Measurements from ENCODE around the gene COA3. TPM values are rescaled to one million over a fixed set of nuclear protein-coding genes. Genes with fewer than 3 reads are reported as not detected.
"Not testable (repeated sequence)": the region's sequence is repeated elsewhere in the genome, so short reads cannot be mapped to it uniquely, and the experiment has no call there.

Gene COA3
- total RNA-seq, 1 experiment from 2014 or later = 48.8 TPM

- no peaks in the 10 kb centered on the region for H3K36me3 ChIP-seq (ENCODE audit: control insufficient read depth, insufficient read depth, low read length)
- TF ChIP-seq POLR2AphosphoS5 (IDR thresholded peaks at IDR 0.05; ENCODE audit: low read depth, low read length) (no peak), REST (IDR thresholded peaks at IDR 0.05; ENCODE audit: insufficient read depth in 1 of 2, low read depth in 2 of 2, low read length in 1 of 2) (no peak), SIN3A (IDR thresholded peaks at IDR 0.05; ENCODE audit: borderline replicate concordance, insufficient read depth, low read depth, low read length) (no peak), TCF7L2 (IDR thresholded peaks at IDR 0.05; ENCODE audit: low read depth, low read length) (no peak)
- TF ChIP-seq, protein P1, sequence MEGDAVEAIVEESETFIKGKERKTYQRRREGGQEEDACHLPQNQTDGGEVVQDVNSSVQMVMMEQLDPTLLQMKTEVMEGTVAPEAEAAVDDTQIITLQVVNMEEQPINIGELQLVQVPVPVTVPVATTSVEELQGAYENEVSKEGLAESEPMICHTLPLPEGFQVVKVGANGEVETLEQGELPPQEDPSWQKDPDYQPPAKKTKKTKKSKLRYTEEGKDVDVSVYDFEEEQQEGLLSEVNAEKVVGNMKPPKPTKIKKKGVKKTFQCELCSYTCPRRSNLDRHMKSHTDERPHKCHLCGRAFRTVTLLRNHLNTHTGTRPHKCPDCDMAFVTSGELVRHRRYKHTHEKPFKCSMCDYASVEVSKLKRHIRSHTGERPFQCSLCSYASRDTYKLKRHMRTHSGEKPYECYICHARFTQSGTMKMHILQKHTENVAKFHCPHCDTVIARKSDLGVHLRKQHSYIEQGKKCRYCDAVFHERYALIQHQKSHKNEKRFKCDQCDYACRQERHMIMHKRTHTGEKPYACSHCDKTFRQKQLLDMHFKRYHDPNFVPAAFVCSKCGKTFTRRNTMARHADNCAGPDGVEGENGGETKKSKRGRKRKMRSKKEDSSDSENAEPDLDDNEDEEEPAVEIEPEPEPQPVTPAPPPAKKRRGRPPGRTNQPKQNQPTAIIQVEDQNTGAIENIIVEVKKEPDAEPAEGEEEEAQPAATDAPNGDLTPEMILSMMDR (IDR thresholded peaks at IDR 0.05) = no peak
- ChIA-PET POLR2A (interaction anchor here (0.8 kb wide), 1 partner anchor 12 kb away, joined by 5 read pairs; the partner anchor contains the start of gene RAMP2), CTCF (no interaction called here)
- DNase-seq (ENCODE audit: low read depth, low spot score) (no peak), ATAC-seq (peak; percentile 29)
- no peaks in the 10 kb centered on the region for H3K27me3 ChIP-seq (ENCODE audit: control insufficient read depth, insufficient read depth, low read length)
- intact Hi-C loops (cut with micrococcal nuclease; ENCODE audit: unreplicated experiment) (no loop called here), in situ Hi-C loops (cut with HindIII; ENCODE audit: low pct_unique_long_range_greater_than_20kb, low sequenced_read_pairs) (no loop called here)
- BruUV-seq (replicated peaks) = no TSS peak
- H3K9me3 ChIP-seq (ENCODE audit: control insufficient read depth, insufficient read depth, low read depth, low read length) = no peaks in the 10 kb centered on the region
- H3K4me3 ChIP-seq (ENCODE audit: low read depth in 2 of 2, low read length in 2 of 2) = peak overlapping the region; percentile 73 to 95
- H3K27ac ChIP-seq (ENCODE audit: low read length) = peak overlapping the region; percentile 86
- peaks cover 9% of the 10 kb centered on the region for H3K4me1 ChIP-seq (ENCODE audit: control insufficient read depth, insufficient read depth, low read length)
These were observed 25.6 kb downstream of the COA3 start for GRCh38 chr17:42772945-42773289.

DNA sequence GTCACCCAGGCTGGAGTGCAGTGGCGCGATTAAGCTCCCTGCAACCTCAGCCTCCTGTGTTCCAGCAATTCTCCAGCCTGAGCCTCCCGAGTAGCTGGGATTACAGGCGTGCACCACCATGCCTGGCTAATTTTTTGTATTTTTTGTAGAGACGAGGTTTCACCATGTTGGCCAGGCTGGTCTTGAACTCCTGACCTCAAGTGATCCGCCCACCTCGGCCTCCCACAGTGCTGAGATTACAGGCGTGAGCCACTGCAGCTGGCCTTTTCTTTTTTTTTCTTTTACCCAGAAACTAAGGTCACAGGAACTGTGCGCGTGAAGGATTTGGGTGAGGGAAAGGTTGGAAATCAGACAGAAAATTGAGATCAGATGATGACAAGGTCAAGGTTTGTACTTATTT is 28.5 kb downstream of the COA3 start:
- H3K27ac ChIP-seq (ENCODE audit: low read length); H3K4me1 ChIP-seq (ENCODE audit: control insufficient read depth, insufficient read depth, low read length); POLR2A ChIA-PET; H3K27me3 ChIP-seq (ENCODE audit: control insufficient read depth, insufficient read depth, low read length); BruUV-seq (replicated peaks); H3K4me3 ChIP-seq (ENCODE audit: low read depth in 2 of 2, low read length in 2 of 2); in situ Hi-C loops (cut with HindIII; ENCODE audit: low pct_unique_long_range_greater_than_20kb, low sequenced_read_pairs); DNase-seq (ENCODE audit: low read depth, low spot score); H3K9me3 ChIP-seq (ENCODE audit: control insufficient read depth, insufficient read depth, low read depth, low read length); ATAC-seq; intact Hi-C loops (cut with micrococcal nuclease; ENCODE audit: unreplicated experiment); H3K36me3 ChIP-seq (ENCODE audit: control insufficient read depth, insufficient read depth, low read length): not testable (repeated sequence)
- CTCF ChIA-PET = interaction anchor here (0.5 kb wide), 1 partner anchor 168 kb away, joined by 3 read pairs; no protein-coding TSS in a partner anchor

DNA sequence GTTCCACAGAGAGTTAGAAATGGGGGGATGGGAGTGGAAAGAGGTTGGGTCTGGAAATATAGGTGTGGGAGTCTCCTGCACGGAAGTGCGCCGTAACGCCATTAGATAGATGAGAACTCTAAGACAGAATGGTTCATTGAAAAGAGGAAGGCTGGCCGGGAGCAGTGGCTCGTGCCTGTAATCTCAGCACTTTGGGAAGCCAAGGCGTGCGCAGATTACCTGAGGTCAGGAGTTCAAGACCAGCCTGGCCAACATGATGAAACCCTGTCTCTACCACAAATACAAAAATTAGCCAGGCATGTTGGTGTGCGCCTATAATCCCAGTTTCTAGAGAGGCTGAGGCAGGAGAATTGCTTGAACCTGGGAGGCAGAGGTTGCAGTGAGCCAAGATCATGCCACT is 30.5 kb downstream of the COA3 start:
- H3K36me3 ChIP-seq (ENCODE audit: control insufficient read depth, insufficient read depth, low read length); DNase-seq (ENCODE audit: low read depth, low spot score); BruUV-seq (replicated peaks); H3K9me3 ChIP-seq (ENCODE audit: control insufficient read depth, insufficient read depth, low read depth, low read length); H3K4me1 ChIP-seq (ENCODE audit: control insufficient read depth, insufficient read depth, low read length); intact Hi-C loops (cut with micrococcal nuclease; ENCODE audit: unreplicated experiment); POLR2A ChIA-PET; H3K4me3 ChIP-seq (ENCODE audit: low read depth in 2 of 2, low read length in 2 of 2); in situ Hi-C loops (cut with HindIII; ENCODE audit: low pct_unique_long_range_greater_than_20kb, low sequenced_read_pairs); H3K27ac ChIP-seq (ENCODE audit: low read length); ATAC-seq; H3K27me3 ChIP-seq (ENCODE audit: control insufficient read depth, insufficient read depth, low read length): not testable (repeated sequence)
- CTCF ChIA-PET = interaction anchor here (0.7 kb wide), 1 partner anchor 59 kb away, joined by 4 read pairs; no protein-coding TSS in a partner anchor

Measured in Panc1 (cell line).